Mesendoderm (in vitro differentiated cells): ENCODE results near the gene LAMA1.
"Not testable (repeated sequence)": the region's sequence is repeated elsewhere in the genome, so short reads cannot be mapped to it uniquely, and the experiment has no call there.

ENCODE experiments used
- DNase-seq: peaks from one replicate; pipeline ENCODE4 v3.0.0; 2013
- H2AK5ac ChIP-seq: 2 replicates; pipeline ENCODE4 v1.6.1; 2013; ENCODE audit warnings: low read length, inconsistent platforms
- H2BK120ac ChIP-seq: 2 replicates; pipeline ENCODE4 v1.6.1; 2013; ENCODE audit warnings: low read depth, mild to moderate bottlenecking, low read length, moderate library complexity, mixed read lengths
- H2BK15ac ChIP-seq: replicated peaks from 2 replicates; pipeline ENCODE4 v1.6.1; 2013; ENCODE audit warnings: low read depth, mild to moderate bottlenecking, moderate library complexity
- H2BK5ac ChIP-seq: 2 replicates; pipeline ENCODE4 v1.6.1; 2013; ENCODE audit warnings: low read length, inconsistent platforms
- H3K18ac ChIP-seq: 2 replicates; pipeline ENCODE4 v1.6.1; 2013; ENCODE audit warnings: mild to moderate bottlenecking, low read length, mixed read lengths
- H3K23ac ChIP-seq: one replicate; pipeline ENCODE4 v1.6.1; 2013; ENCODE audit warnings: low read length
- H3K27ac ChIP-seq: 2 replicates; pipeline ENCODE4 v1.5.1; 2013; ENCODE audit warnings: low read depth, mild to moderate bottlenecking, inconsistent platforms, low read length, moderate library complexity
- H3K27me3 ChIP-seq: 2 replicates; pipeline ENCODE4 v1.6.1; 2013; ENCODE audit warnings: low read length, control low read depth, mild to moderate bottlenecking, inconsistent platforms; ENCODE audit not compliant: insufficient read depth, poor library complexity
- H3K36me3 ChIP-seq: 2 replicates; pipeline ENCODE4 v1.6.1; 2013; ENCODE audit warnings: low read length, inconsistent platforms; ENCODE audit not compliant: control insufficient read depth, insufficient read depth
- H3K4ac ChIP-seq: one replicate; pipeline ENCODE4 v1.6.1; 2013; ENCODE audit warnings: low read depth, mild to moderate bottlenecking, low read length, moderate library complexity
- H3K4me1 ChIP-seq: 2 replicates; pipeline ENCODE4 v1.6.1; 2013; ENCODE audit warnings: low read depth, low read length, inconsistent platforms; ENCODE audit not compliant: control insufficient read depth
- H3K4me2 ChIP-seq: 2 replicates; pipeline ENCODE4 v1.6.1; 2013; ENCODE audit warnings: low read length
- H3K4me3 ChIP-seq: 2 replicates; pipeline ENCODE4 v1.5.1; 2013; ENCODE audit warnings: mild to moderate bottlenecking, low read length
- H3K56ac ChIP-seq: one replicate; pipeline ENCODE4 v1.6.1; 2013; ENCODE audit warnings: low read length
- H3K79me1 ChIP-seq: 2 replicates; pipeline ENCODE4 v1.6.1; 2013; ENCODE audit warnings: low read length, inconsistent platforms
- H3K79me2 ChIP-seq: 2 replicates; pipeline ENCODE4 v1.6.1; 2013; ENCODE audit warnings: mild to moderate bottlenecking, low read length; ENCODE audit not compliant: control insufficient read depth, insufficient read depth
- H3K9ac ChIP-seq: 2 replicates; pipeline ENCODE4 v1.6.1; 2013; ENCODE audit warnings: low read length, inconsistent platforms
- H4K5ac ChIP-seq: one replicate; pipeline ENCODE4 v1.6.1; 2013; ENCODE audit warnings: low read length
- H4K8ac ChIP-seq: one replicate; pipeline ENCODE4 v1.6.1; 2013; ENCODE audit warnings: low read depth, mild to moderate bottlenecking, control low read depth, low read length, moderate library complexity
- WGBS: extraction: QIAGEN DNeasy Blood & Tissue Kit; methylation state at CpG from one replicate; pipeline ENCODE4 v1.1.7; 2013; ENCODE audit warnings: low lambda C conversion rate, missing lambda C conversion rate; ENCODE audit not compliant: insufficient coverage; ENCODE audit errors: extremely low coverage; 5-methylcytosine and 5-hydroxymethylcytosine counted together

The LAMA1 gene

GRCh38 chr18:7144921-7145320 lies 27.3 kb upstream of the LAMA1 start:
- DNase-seq, result not testable (repeated sequence)
- WGBS, result no CpG with 5 or more reads among the region's 12 CpGs

DNA sequence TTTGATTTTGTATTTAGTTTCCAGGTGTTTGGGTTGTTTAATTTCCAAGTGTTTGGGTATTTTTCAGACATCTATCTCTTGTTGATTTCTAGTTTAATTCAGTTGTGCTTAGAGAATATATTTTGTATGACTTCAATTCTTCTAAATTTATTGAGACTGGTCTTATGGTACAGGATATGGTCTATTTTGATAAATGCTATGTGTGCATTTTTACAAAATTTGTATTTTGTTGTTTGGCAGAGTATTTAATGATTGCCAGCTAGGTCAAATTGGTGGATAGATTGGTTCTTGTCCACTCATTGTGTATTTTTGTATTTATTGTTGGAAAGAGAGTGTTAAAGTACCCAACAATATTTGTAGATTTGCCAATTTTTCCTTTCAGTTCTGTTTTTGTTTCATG lies 23.7 kb upstream of the LAMA1 start:
- Histone ChIP-seq H3K79me2 (no peaks in the 10 kb centered on the region), H3K4me3 (no peak overlapping the region), H3K23ac (no peak overlapping the region), H3K56ac (no peak overlapping the region), H3K18ac (no peak overlapping the region), H3K36me3 (no peaks in the 10 kb centered on the region), H2BK5ac (no peak overlapping the region), H4K5ac (no peak overlapping the region), H3K27me3 (no peaks in the 10 kb centered on the region), H4K8ac (no peak overlapping the region), H3K79me1 (no peaks in the 10 kb centered on the region), H3K27ac (no peak overlapping the region), H3K4ac (no peak overlapping the region), H3K9ac (no peak overlapping the region), H2BK120ac (no peak overlapping the region), H3K4me2 (no peak overlapping the region), H2AK5ac (no peak overlapping the region), H2BK15ac (no peak overlapping the region), H3K4me1 (no peaks in the 10 kb centered on the region)
- DNase-seq, result no peak

More at GRCh38 chr18:7144921-7145320, 27.3 kb upstream of the LAMA1 start:
- H3K9ac ChIP-seq, H3K36me3 ChIP-seq, H3K4me2 ChIP-seq, H4K8ac ChIP-seq, H4K5ac ChIP-seq, H3K79me1 ChIP-seq, H3K56ac ChIP-seq, H3K79me2 ChIP-seq, H2BK15ac ChIP-seq, H2AK5ac ChIP-seq, H3K4me3 ChIP-seq, H3K4me1 ChIP-seq, H3K27ac ChIP-seq, H2BK120ac ChIP-seq, H3K23ac ChIP-seq, H3K27me3 ChIP-seq, H2BK5ac ChIP-seq: not testable (repeated sequence)
- Histone ChIP-seq H3K18ac (peak overlapping the region; percentile 39), H3K4ac (peak overlapping the region; percentile 70)

DNA sequence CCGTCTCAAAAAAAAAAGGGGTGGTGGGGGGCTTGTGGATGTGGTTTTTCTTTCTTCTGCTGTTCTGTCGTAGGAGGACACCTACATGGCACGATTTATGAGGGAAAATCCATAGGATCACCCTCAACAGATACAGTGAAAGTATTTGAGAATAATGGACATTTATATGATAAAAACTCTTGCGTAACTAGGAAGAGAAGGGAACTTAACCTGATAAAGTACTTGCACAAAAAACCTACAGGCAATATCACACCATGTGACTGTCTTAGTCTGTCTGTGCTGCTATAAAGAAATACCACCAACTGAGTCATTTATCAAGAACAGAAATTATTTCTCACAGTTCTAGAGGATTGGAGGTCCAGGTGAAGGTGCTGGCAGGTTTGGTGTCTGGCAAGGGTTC lies 21.8 kb upstream of the LAMA1 start:
- no peaks in the 10 kb centered on the region for H3K4me1 ChIP-seq
- no peaks in the 10 kb centered on the region for H3K27me3 ChIP-seq
- H4K8ac ChIP-seq, result no peak overlapping the region
- no peak overlapping the region for H3K9ac ChIP-seq
- no peak overlapping the region for H2AK5ac ChIP-seq
- H3K27ac ChIP-seq, result no peak overlapping the region
- no peaks in the 10 kb centered on the region for H3K79me2 ChIP-seq
- H3K4me2 ChIP-seq, result no peak overlapping the region
- no peak overlapping the region for H3K23ac ChIP-seq
- no CpG with 5 or more reads among the region's 4 CpGs for whole genome bisulfite sequencing
- H4K5ac ChIP-seq, result no peak overlapping the region
- no peak overlapping the region for H2BK15ac ChIP-seq
- H3K4ac ChIP-seq, result no peak overlapping the region
- H2BK5ac ChIP-seq, result no peak overlapping the region
- H3K36me3 ChIP-seq, result no peaks in the 10 kb centered on the region
- no peak overlapping the region for H3K18ac ChIP-seq
- no peaks in the 10 kb centered on the region for H3K79me1 ChIP-seq
- no peak overlapping the region for H3K56ac ChIP-seq
- no peak overlapping the region for H2BK120ac ChIP-seq
- no peak for DNase-seq
- H3K4me3 ChIP-seq, result no peak overlapping the region

DNA sequence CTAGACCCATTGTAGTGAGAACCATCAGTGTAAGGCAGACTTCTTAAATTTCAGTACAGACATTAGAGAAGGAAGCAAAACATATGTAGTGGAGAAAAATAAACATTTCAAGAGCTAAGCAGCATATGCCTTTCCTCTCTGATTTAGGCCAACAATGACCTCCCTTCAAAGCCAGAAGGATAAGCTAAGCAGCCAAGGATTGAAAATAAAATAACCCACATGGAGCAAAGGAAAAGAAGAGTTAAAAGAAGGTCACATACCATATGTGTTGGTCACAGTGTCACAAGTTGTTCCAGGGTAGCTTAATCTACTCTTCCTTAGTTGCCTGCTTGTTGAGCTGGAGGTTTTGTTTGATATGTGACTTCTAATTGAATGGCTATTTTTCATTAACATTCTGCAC lies 15.6 kb upstream of the LAMA1 start:
- Histone ChIP-seq H3K79me1 (no peaks in the 10 kb centered on the region), H2AK5ac (no peak overlapping the region), H3K79me2 (no peaks in the 10 kb centered on the region), H3K4me3 (no peak overlapping the region), H4K5ac (no peak overlapping the region), H2BK15ac (peak overlapping the region; percentile 45), H2BK5ac (no peak overlapping the region), H3K18ac (peak overlapping the region; percentile 64), H4K8ac (no peak overlapping the region), H3K4ac (no peak overlapping the region), H3K4me1 (peaks cover 7% of the 10 kb centered on the region), H2BK120ac (no peak overlapping the region), H3K9ac (no peak overlapping the region), H3K23ac (no peak overlapping the region), H3K36me3 (no peaks in the 10 kb centered on the region), H3K4me2 (no peak overlapping the region), H3K56ac (no peak overlapping the region), H3K27ac (no peak overlapping the region), H3K27me3 (no peaks in the 10 kb centered on the region)
- DNase-seq, result peak; percentile 42

DNA sequence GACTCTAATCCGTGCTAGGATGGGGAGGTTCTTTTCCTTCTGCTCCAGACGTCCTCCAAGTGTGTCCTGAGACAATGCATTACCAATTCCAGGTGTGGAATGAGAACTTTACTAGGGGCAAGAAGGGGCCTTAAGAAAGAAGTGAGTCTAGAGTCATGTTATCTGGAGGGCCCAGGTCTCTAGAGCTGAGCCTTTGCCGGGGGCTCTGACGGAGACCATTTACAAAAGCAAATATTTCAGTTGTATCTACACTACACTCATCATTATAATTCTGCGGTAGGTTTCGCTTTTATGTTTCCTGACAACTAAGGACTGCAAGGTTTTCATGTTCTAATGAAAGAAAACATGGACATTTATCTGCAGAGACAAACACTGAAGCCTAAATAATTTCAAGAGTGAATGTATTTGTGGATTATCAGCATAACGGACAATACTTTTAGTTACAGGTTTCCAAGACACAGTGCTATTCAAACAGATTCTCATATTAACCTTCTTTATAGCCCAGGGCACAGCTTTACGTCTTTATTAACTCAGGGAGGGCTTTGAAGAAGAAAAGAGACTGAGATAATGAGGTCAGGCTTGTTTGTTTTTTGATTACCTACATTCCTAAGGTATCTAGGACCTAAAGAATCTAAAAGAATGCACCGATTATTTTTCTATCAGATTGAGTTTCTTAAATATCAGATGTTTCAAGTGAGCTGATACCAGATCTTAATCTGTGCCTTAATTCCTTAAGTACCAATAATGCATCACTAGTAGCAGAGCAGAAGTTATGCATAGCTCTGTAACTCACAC lies 15.0 kb upstream of the LAMA1 start:
- peaks cover 7% of the 10 kb centered on the region for H3K4me1 ChIP-seq
- H3K18ac ChIP-seq, result peak overlapping the region; percentile 6
- no peak overlapping the region for H3K4me2 ChIP-seq
- H3K9ac ChIP-seq, result no peak overlapping the region
- H2AK5ac ChIP-seq, result no peak overlapping the region
- no peak overlapping the region for H3K27ac ChIP-seq
- H3K27me3 ChIP-seq, result no peaks in the 10 kb centered on the region
- H2BK15ac ChIP-seq, result no peak overlapping the region
- H3K56ac ChIP-seq, result no peak overlapping the region
- WGBS, result no CpG with 5 or more reads among the region's 9 CpGs
- H3K4me3 ChIP-seq, result no peak overlapping the region
- no peak overlapping the region for H3K23ac ChIP-seq
- H3K4ac ChIP-seq, result no peak overlapping the region
- H3K79me2 ChIP-seq, result no peaks in the 10 kb centered on the region
- H4K8ac ChIP-seq, result no peak overlapping the region
- H4K5ac ChIP-seq, result no peak overlapping the region
- no peaks in the 10 kb centered on the region for H3K36me3 ChIP-seq
- peak; percentile 71 for DNase-seq
- no peaks in the 10 kb centered on the region for H3K79me1 ChIP-seq
- no peak overlapping the region for H2BK5ac ChIP-seq
- no peak overlapping the region for H2BK120ac ChIP-seq

GRCh38 chr18:7122376-7122775 lies 4.8 kb upstream of the LAMA1 start:
- no peak overlapping the region for H3K4me3 ChIP-seq
- no peak overlapping the region for H3K56ac ChIP-seq
- H3K9ac ChIP-seq, result no peak overlapping the region
- no peak overlapping the region for H3K4me2 ChIP-seq
- DNase-seq, result no peak
- no peak overlapping the region for H2BK5ac ChIP-seq
- H3K4ac ChIP-seq, result no peak overlapping the region
- H4K5ac ChIP-seq, result no peak overlapping the region
- no peak overlapping the region for H4K8ac ChIP-seq
- H3K36me3 ChIP-seq, result no peaks in the 10 kb centered on the region
- no peak overlapping the region for H2BK120ac ChIP-seq
- WGBS, result no CpG with 5 or more reads among the region's 4 CpGs
- H3K27ac ChIP-seq, result no peak overlapping the region
- no peaks in the 10 kb centered on the region for H3K4me1 ChIP-seq
- no peak overlapping the region for H3K23ac ChIP-seq
- no peaks in the 10 kb centered on the region for H3K79me2 ChIP-seq
- no peak overlapping the region for H2BK15ac ChIP-seq
- no peaks in the 10 kb centered on the region for H3K27me3 ChIP-seq
- H3K79me1 ChIP-seq, result no peaks in the 10 kb centered on the region
- H2AK5ac ChIP-seq, result no peak overlapping the region
- no peak overlapping the region for H3K18ac ChIP-seq
